ENCODE data around the gene E2F6. TPM values are rescaled to one million over a fixed set of nuclear protein-coding genes. Genes with fewer than 3 reads are reported as not detected.

Gene E2F6
- total RNA-seq, 1 donor from 2014 or later, result 19.4 TPM

- Mint-ChIP-seq H3K4me1 (ENCODE audit: unreplicated experiment) (peaks cover 29% of the 10 kb centered on the region), H3K9me3 (no peaks in the 10 kb centered on the region), H3K4me3 (no peak overlapping the region), H3K36me3 (peaks cover 12% of the 10 kb centered on the region), H3K27ac (no peak overlapping the region), H3K27me3 (no peaks in the 10 kb centered on the region)
- no peak for DNase-seq (ENCODE audit: extremely low spot score, unreplicated experiment)
- no peak for TF ChIP-seq CTCF (conservative IDR thresholded peaks at IDR 0.05)
Observed at GRCh38 chr2:11492244-11492643, 26.3 kb upstream of the E2F6 start.

GRCh38 chr2:11491348-11491933 is 25.5 kb upstream of the E2F6 start:
- Mint-ChIP-seq H3K27ac (no peak overlapping the region), H3K9me3 (no peaks in the 10 kb centered on the region), H3K36me3 (peaks cover 15% of the 10 kb centered on the region), H3K4me1 (ENCODE audit: unreplicated experiment) (peaks cover 29% of the 10 kb centered on the region), H3K4me3 (no peak overlapping the region), H3K27me3 (no peaks in the 10 kb centered on the region)
- DNase-seq (ENCODE audit: extremely low spot score, unreplicated experiment), result peak; percentile 22
- TF ChIP-seq CTCF (conservative IDR thresholded peaks at IDR 0.05), result no peak

DNA sequence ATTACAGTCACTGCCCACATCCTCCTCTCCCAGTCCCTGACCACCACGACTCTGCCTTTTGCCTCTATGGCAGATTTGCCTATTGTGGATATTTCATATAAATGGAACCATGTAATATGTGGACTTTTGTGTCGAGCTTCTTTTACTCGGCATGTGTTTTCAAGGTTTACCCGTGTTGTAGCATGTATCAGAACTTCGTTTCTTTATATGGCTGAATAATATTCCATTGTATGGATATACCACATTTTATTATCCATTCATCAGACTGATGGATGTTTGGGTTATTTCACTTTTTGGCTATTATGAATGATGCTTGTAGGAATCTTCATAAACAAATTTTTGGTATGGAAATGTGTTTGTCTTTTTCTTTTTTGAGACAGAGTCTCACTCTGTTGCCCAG is 24.2 kb upstream of the E2F6 start:
- Mint-ChIP-seq H3K4me3 (no peak overlapping the region), H3K27ac (no peak overlapping the region), H3K27me3 (no peaks in the 10 kb centered on the region), H3K36me3 (peaks cover 15% of the 10 kb centered on the region), H3K9me3 (no peaks in the 10 kb centered on the region), H3K4me1 (ENCODE audit: unreplicated experiment) (peaks cover 18% of the 10 kb centered on the region)
- no peak for DNase-seq (ENCODE audit: extremely low spot score, unreplicated experiment)
- TF ChIP-seq CTCF (conservative IDR thresholded peaks at IDR 0.05), result no peak

DNA sequence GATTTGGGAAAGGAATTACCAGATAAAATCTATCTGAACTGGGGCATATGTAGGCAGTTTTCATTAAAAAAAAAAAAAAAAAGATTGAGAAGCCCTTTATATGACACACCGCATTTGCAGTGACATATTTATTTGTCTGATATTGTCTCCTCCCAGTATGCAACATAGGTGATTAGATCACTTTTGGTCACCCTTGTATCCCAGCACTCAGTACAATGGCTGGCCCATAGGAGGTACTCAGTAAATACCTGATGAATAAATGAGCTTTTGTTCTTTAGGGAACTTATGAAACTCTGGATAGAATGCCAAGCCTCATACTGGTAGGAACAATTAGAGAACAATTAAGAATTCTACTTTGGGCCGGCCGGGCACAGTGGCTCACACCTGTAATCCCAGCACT is 22.8 kb upstream of the E2F6 start:
- Mint-ChIP-seq H3K4me3 (no peak overlapping the region), H3K9me3 (no peaks in the 10 kb centered on the region), H3K36me3 (peaks cover 10% of the 10 kb centered on the region), H3K27me3 (no peaks in the 10 kb centered on the region), H3K4me1 (ENCODE audit: unreplicated experiment) (peaks cover 17% of the 10 kb centered on the region), H3K27ac (no peak overlapping the region)
- no peak for DNase-seq (ENCODE audit: extremely low spot score, unreplicated experiment)
- TF ChIP-seq CTCF (conservative IDR thresholded peaks at IDR 0.05), result no peak

- Mint-ChIP-seq H3K36me3 (peaks cover 11% of the 10 kb centered on the region), H3K9me3 (no peaks in the 10 kb centered on the region), H3K4me1 (ENCODE audit: unreplicated experiment) (peaks cover 27% of the 10 kb centered on the region), H3K27ac (peak overlapping the region; percentile 96), H3K4me3 (peak overlapping the region; percentile 99), H3K27me3 (peaks cover 27% of the 10 kb centered on the region)
- TF ChIP-seq CTCF (conservative IDR thresholded peaks at IDR 0.05), result no peak
- DNase-seq (ENCODE audit: extremely low spot score, unreplicated experiment), result peak; percentile 34
Observed at GRCh38 chr2:11483806-11484617, 18.1 kb upstream of the E2F6 start.

Data from type B pancreatic cell (in vitro differentiated cells).